ENCODE measurements around the gene DUSP15. TPM values are rescaled to one million over a fixed set of nuclear protein-coding genes. Genes with fewer than 3 reads are reported as not detected.

The DUSP15 gene
- total and polyA plus RNA-seq, 9 of the 15 experiments (the other 6 are each of a cell fraction or from before 2014, with no cell fraction given) = 0.34 TPM; not detected in 8

- TF ChIP-seq BCOR (IDR thresholded peaks at IDR 0.05) (peak; percentile 69; the same call in 1 of the 2 replicates), CBX1 (IDR thresholded peaks at IDR 0.05; ENCODE audit: low read depth) (0 out of 2 replicates have a peak, but pooled peaks have one; percentile 55), ADNP (tag; IDR thresholded peaks at IDR 0.05) (peak; percentile 82), PHTF2 (CRISPR knock-in tag; IDR thresholded peaks at IDR 0.05) (no peak), HOXB6 (CRISPR knock-in tag; IDR thresholded peaks at IDR 0.05; ENCODE audit: borderline replicate concordance) (no peak), BHLHE40 (IDR thresholded peaks at IDR 0.05; ENCODE audit: low read length) (no peak), NCOR1 (IDR thresholded peaks at IDR 0.05) (no peak), ARID3A (IDR thresholded peaks at IDR 0.05; ENCODE audit: borderline replicate concordance, low read depth, low read length) (no peak), EWSR1 (IDR thresholded peaks at IDR 0.05; ENCODE audit: borderline replicate concordance, low read depth, partially characterized antibody) (no peak), TBP (optimal IDR thresholded peaks at IDR 0.05; ENCODE audit: low read depth, low read length) (no peak), ZNF398 (CRISPR knock-in tag; IDR thresholded peaks at IDR 0.05) (no peak), CHD7 (IDR thresholded peaks at IDR 0.05; ENCODE audit: low read depth, low read length) (no peak), TOE1 (IDR thresholded peaks at IDR 0.05; ENCODE audit: borderline replicate concordance) (no peak), TOE1 (CRISPR knock-in tag; IDR thresholded peaks at IDR 0.05; ENCODE audit: borderline replicate concordance, low read depth) (no peak)
These were observed 36.7 kb upstream of the DUSP15 start (continued) for GRCh38 chr20:31907046-31907445.
